SW 1271 (cell line): ENCODE measurements around the gene BSND.

Experiments used
- DNase-seq, 2 experiments: peaks; one replicate each; lab custom pipeline; 2025; lab: John Stamatoyannopoulos, UW

Gene BSND

DNA sequence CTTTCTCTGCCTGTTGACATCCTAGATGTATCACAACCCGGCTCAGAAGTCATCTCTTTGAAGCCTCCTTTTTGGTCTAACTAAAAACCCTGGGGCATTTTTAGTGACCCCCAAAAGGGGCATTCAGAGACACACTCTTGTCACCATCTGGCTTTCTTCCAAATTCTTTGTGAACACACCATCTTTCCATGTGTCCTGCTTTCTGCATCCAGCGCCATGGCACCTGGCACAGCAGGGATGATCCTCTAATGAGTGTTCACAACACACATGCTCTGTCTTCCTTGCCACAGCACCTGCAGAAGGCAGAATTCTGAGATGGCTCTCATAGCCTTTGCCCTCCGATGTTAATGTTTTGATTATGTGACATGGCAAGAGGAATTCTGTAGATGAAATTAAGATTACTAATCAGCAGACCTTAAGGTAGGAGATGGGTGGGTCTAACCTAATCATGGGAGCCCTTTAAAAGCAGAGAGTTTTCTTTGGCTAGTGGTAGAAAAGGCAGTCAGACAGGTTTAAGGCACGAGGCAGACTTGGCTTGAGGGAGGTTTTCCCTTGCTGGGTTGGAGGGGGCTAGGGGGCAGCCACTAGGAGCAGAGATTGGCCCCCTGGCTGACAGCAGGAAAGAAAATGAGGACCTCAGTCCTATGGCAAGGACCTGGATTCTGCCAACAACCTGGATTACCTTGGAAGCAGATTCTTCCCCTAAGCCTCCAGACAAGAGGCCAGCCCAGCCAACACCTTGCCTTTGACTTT is 23.2 kb upstream of the BSND start:
- DNase-seq, result no peak

DNA sequence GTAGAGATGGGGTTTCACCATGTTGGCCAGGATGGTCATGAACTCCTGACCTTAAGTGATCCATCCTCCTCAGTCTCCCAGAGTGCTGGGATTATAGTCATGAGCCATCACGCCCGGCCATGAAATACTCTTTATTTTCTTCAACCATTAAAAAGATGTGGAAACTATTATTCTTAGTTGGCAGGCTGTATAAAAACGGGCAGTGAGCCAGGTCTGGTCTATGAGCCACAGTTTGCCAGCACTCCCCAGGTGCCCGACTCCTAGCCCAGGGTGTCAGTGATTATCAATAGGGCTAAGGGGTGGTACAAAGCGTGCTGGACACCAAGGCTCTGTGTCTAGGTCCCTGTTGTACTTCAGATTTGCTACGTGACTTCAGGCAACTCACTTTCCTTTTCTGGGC is 22.0 kb upstream of the BSND start:
- no peak for DNase-seq

DNA sequence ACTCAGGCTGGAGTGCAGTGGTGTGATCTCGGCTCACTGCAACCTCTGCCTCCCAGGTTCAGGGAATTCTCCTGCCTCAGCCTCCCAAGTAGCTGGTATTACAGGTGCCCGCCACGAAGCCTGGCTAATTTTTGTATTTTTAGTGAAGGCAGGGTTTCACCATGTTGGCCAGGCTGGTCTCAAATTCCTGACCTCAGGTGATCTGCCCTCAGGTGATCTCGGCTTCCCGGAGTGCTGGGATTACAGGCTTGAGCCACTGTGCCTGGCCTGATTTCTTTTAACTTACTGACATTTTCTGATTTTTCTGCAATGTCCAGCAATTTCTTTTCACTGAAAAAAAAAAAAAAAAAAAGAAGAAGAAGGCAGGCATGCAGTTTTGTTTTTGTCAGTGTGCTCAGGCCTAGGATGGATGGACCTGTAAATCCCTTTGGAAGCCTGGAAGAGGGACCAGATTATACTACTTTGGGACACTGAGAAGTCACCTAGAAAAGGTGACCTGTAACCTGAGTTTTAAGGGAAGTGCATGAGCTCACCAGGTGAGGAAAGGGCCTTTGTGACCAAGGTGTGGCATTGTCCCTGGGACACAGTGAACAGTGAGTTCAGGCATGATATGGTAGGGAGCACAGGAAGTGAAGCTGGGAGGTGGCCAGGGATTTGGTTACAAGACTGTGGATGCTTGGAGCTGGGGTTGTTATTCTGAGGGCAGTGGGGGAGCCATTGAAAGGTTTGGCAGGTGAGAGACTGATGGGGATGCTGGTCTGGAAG is 21.0 kb upstream of the BSND start:
- DNase-seq, result no peak

DNA sequence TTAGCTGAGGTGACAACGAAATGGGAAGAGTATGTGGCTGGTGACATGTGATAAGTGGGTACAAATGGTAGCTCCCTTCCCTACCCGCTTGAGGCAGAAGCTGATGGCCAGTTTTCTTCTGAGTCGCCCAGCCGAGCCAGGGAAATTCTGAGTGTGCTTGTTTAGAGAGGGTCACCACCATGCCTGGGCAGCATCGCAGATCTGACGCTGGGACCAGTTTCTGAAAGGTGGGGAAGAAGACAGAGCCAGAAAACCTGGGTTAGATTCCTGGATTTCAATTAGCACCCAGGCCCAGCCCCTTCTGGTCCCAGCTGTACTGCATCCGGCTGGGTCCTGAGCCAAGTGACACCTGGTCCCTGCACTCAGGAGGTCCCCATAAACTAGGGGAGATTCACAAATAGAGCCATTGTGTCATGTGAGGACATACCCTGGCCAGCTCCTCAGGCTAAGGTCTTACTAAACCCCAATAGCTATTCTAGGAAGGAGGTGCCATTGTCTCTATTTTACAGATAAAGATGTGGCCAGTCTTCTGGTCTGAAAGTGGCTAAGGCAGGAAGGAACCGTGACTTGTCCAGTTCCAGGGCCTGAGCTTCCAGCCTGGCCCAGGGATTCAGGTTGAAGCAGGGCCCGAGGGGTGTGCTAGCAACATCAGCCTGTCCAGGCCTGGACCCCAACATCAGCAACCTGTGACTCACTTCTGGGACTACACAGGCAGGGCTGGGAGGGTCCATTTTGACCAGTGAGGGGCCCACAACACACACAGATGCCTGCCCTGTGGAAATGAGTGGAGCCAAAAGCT is 20.0 kb upstream of the BSND start:
- no peak for DNase-seq

DNA sequence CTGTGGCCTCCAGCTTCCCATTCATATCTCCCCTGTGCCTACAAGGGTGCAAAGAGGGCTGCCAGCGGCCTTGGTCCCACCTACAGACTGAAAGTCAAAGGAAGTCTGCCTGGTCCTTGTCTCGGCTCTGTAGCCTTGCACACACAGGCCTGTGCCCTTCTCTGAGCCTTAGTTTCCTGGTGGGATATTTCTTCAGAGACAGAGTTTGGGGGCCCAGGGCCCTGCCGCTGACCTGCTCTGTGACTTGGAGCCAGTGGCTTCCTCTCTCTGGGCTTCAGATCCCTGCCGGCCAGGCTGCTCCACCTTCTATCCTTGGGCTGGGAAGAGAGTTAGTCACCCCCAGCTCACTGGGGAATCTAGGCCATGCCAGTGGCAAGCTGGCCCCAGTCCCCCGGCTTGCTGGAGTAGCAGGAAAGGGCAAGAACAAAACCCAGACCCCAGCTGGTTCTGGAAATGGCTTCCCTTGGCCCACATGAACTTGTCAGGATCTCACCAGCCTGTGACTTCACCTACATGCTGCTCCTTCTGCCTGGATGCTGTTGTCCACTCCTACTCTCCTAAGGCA is 19.3 kb upstream of the BSND start:
- DNase-seq, result no peak

DNA sequence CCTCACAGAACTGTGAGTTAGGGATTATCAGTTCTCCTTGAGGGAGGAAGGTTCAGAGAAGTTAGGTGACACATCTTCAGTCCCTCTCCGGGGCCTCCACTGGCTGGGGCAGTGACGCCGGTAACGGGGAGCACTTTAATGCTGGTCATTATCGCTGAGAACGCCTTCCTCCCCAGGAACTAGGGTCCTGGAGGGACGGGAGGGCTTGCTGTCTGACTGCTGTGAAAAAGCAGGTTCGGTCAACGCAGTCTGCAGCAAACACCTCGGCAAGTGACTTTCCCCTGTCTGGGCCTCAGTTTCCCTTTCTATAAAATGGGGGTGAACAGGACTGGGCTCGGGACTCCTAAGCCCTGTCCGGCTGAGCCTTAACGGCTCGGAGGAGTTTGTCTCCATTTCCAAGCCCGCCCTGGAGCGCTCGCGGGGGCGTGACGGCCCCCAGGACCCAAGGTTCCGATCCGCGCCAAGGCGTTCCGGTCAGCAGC is 18.6 kb upstream of the BSND start:
- no peak for DNase-seq

DNA sequence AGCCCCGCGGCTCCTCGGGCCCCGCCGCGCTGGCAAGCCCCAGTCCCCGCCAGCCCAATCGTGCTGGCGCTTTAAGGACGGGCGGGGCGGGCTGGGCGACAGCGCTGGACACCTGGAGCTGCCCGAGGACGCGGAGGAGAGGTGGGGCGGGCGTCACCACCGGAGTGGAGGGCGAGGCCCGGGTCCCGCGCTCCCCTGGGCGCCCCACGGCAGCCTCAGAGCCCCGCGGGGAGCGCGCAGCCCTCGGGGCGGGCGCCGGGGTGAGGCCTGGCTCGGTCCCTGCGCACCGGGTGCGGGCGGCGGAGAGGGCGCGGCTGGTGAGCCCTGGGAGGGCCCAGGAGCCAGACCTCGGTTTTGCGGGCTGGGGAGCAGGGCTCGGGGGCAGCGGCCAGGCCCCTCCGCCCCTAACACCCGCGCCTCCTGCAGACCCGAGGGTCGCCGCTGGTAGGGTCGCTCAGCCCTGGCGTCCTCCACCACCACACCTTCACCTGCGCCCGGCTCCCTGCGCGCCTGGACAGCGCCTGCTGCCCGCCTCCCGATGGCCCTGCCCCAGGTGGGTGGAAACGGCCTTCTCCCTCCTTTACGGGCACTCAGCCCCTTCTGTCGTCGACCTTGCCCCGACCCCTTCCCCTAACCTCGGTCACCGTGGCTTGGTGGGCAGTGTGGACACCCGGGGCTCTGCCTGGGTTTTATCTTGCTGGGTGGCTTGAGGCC is 18.0 kb upstream of the BSND start, which contains the start of gene TMEM61:
Gene TMEM61 (plus strand): TSS at position 101 of the 714 bp plus-strand sequence. CDS start 438 bp downstream, at position 539.
- DNase-seq, result no peak

DNA sequence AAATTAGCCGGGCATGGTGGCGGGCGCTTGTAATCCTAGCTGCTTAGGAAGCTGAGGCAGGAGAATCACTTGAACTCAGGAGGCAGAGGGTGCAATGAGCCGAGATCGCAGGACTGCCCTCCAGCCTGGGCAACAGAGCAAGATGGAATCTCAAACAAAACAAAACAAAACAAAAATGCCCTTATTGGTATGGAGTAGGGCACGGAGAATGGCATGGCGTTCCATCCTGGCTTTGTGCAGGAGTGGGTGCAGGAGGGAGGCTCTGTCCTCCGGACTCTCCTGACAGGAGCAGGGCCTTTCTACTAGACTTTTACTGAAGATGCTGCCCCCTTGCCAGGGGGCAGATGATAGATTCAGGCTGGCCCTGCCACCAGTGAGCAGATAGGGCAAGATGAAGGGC is 17.3 kb upstream of the BSND start:
- no peak for DNase-seq

DNA sequence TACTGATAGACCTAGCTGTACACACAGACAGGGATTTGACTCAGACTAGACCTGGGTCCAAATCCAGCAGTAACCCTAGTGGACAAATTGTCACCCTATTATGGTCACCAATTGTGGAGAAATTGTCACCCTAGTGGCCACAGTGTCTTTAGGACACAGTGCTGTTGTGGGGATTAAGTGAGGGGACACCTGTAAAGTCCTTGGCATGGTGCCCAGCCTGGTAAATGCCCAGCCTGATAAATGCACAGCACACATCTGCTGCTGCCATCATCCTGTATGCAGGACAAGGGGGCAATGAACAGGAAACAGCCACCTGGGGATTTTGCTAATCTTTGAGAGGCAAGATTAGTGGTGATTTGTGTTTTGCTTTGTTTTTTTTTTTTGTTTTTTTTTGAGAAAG is 16.0 kb upstream of the BSND start:
- no peak for DNase-seq

DNA sequence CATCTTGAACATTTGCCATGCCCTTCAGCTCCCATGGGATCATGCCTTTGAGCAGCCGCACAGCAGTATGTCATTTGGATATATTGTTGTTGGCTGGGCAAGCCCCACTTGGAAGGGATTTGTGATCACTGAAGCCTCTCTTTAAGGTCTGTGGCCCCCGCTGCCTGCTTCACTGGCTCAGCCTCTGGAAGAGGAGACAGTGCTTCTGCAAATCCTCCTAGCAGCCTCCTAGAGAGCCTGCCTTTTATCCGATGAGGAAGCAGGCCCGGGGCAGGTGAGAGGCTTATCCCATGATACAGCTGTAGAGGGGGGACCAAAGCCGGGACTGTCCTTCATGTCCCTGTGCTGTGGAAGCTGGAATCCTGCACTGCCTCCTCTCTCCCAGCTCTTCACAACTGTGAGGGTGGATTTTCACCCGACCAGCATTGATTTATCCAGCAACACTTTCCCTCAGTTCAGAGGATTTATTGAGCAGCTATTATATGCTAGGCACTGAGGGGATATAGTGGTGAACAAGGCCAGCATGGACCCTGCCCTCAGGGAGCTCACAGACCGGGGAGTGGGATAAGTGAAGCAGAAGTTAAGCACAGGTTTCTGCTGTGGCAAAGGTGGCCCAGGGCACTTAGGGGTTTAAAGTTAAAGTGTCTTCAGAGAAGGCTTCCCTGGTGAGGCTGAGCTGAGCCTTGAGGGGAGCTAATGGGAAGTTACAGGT is 14.4 kb upstream of the BSND start:
- DNase-seq, result no peak

DNA sequence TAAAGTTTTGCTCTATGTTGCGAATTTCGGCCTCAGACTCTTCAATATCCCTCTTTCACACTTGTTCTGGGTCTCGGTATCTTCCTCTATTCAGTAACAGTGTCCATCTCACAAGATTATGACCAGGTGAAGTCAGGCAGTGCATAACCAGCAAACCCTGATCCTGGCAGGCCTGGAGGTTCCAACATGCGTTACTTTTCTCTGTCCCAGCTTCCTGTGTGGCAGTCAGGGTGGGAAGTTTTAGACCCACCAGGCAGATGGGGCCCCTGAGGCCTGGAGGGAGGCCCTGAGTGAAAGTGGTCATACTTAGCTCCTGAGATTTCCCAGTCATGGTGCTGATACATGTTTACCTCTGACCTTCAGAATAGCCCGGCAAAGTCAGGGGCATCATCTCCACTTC is 13.2 kb upstream of the BSND start:
- DNase-seq, result no peak

DNA sequence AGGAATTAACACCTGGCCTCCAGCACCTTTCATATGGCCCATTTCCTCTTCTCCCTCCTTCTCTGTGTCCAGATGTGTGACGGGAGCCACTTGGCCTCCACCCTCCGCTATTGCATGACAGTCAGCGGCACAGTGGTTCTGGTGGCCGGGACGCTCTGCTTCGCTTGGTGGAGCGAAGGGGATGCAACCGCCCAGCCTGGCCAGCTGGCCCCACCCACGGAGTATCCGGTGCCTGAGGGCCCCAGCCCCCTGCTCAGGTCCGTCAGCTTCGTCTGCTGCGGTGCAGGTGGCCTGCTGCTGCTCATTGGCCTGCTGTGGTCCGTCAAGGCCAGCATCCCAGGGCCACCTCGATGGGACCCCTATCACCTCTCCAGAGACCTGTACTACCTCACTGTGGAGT is 12.7 kb upstream of the BSND start:
- no peak for DNase-seq

DNA sequence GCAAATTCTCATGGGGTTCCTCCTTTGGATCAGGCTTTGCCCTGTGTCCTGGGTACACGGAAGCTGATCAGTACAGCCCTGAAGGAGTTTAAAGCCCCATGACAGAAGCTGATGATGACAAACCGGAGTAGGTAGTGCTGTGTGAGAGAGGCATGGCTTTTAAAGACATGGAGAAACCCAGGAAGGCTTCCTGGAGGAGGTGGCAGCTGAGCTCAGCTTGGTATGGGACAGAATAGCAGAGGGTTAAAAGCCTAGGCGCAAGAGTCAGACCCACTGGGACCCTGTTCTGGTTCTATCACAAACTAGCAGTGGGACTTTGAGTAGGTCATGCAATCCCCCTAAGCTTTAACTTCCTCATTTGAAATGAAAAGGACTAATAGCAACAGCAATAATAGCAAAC is 12.2 kb upstream of the BSND start:
- no peak for DNase-seq

DNA sequence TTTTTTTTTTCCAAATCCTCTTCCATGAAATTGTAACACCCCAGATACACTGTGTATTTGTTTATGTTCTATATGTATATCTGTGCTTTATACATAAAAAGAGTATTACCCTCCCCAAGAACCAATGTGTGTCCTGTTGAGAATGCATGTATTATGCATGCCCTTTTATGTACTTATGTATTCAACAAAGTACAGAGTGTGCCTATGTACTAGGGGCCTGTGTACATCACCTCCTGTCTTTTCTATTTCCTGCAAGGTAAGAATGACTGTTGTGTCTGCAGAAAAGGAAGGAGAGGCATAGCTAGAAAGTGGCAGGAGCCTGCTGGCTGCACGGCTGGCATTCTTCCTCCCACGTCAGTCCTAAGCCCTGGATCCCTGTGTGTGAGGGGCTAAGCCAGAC is 11.3 kb upstream of the BSND start:
- DNase-seq, result no peak

DNA sequence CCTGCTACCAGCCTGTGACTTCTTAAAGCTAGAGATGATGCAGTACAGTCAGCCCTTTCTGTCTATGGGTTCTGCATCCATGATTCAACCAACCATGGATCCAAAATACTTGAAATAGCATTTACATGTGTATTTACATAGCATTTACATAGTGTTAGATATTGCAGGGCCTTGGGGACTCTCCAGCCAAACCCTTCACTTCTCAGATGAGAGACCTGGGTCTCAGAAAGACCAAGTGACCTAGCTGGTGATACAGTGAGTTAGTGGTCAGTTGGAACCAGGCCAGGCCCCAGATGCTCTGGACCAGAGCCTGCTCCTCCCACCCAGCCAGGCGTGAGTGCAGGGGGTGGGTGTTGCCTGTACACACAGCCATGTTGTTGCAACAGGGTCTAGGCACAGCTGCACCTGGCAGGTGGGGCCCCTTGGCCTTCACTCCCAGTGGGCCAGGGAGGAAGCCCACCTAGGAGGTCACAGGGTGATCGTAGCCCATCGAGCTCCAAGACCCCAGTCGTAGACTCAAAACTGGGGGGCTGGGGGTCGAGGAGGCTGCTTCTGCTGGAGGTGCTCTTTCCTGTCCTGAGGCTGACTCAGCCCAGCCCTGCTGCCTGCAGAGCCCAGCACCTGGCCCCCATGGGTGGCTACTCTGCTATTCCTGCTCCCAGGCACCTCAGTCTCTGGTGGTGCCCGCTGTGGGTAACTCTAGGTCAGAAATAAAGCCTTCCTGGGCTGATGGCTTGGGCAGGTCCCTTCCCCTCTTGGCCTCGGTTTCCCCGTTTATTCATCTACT is 10.6 kb upstream of the BSND start:
- no peak for DNase-seq

DNA sequence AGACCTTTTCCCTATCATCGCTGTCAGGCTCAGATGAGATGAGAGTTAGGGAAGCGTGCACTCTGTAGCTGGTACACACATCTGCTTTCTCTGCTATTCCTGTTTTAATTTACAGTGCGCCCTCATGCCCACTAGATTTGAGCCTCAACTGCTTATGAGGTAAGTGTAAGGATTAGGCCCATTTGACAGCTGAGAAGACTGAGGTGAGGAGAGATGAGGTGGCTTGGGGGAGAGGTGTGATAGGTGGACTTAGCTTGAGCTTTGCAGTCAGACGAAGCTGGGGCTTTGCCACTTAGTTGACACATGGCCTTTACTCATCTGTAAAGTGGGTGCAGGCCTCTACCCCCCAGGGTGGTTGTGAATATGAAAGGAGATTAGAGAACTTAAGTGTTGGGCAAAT is 9.8 kb upstream of the BSND start:
- no peak for DNase-seq

DNA sequence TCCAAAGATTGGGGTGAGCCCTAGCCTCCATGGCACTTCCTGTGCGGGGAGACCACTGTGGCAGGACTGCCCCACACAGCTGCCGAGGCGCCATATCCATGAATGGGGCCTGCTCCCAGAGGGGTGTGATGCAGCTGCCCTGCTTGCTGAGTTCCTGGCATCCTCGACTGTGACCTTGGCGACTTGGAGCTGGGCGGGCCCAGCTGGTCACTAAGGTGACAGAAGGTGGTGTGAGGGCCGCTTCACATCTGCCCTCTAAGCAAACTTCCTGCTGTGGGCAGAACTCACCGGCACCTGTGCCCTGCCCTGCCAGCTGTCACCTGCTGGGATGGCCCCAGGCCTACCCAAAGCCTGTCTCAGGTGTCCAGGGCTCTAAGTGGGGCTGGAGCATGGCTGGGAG is 9.3 kb upstream of the BSND start:
- no peak for DNase-seq

DNA sequence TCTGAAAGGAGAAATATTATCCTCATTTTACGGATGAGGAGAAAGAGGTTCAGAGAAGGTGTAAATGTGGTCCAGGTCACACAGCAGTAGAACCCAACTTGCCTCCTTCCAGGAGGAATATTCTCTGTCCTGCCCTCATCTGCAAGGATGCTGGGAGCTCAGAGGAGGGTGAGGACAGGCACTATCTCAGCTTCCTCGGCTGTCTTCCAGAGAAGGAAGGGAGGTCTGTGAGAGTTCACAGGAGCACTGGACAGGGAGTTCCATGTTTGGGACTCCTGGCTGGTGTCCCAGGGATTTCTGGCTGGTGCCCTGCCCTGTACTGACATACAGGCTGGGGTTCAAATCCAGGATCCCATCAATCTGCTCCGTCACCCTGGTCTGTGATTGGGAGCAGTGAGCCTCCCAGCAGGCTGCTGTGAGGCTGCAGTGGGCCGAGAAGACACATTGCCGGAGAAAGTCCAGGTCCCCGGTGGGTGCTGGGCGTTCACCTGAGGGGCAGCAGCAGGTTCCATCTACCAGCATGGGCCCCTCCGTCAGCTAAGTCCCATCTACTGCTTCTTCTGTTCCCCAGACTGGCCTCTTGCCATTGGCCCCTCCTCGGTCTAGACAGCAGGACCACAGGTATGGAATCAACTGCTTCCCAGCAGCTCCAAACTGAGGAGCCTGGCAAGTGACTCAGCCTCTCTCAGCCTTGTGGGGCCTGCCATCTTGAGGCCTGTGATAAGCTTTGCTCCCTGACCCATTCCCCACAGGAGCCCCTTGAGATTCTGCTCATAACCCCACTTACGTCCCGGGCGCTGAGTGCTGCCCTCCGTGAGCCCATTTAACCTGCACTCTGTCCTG is 8.5 kb upstream of the BSND start:
- no peak for DNase-seq

DNA sequence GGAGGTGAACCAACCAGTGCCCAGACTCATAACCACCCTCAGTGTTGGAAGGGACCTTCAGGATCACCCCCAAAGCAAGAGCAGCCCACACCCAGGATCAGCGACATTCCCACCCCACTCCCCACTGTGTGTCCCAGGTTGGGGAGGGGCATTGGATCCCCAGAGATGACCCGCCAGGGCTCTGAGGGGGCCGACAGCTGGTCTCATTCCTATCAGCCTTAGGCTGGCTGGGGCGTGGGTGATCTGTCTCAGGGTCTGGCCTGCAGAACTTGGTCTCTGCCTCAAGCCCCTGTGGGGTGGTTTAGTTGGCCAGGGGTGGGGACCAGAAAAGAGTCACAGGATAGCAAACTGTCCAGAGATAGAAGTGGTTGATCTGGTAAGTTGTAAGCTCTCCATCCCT is 7.8 kb upstream of the BSND start:
- DNase-seq, result no peak
